NCI-H345 treated with DMSO at 0.1 percent for 48 hours (cell line): ENCODE data around the gene ANKRD9.
"Not testable (repeated sequence)": the region's sequence is repeated elsewhere in the genome, so short reads cannot be mapped to it uniquely, and the experiment has no call there.

Experiments used
- DNase-seq: peaks from one replicate; lab custom pipeline; 2025; ENCODE audit not compliant: unreplicated experiment; lab: John Stamatoyannopoulos, UW

The ANKRD9 gene, protein sequence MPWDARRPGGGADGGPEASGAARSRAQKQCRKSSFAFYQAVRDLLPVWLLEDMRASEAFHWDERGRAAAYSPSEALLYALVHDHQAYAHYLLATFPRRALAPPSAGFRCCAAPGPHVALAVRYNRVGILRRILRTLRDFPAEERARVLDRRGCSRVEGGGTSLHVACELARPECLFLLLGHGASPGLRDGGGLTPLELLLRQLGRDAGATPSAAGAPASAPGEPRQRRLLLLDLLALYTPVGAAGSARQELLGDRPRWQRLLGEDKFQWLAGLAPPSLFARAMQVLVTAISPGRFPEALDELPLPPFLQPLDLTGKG

DNA sequence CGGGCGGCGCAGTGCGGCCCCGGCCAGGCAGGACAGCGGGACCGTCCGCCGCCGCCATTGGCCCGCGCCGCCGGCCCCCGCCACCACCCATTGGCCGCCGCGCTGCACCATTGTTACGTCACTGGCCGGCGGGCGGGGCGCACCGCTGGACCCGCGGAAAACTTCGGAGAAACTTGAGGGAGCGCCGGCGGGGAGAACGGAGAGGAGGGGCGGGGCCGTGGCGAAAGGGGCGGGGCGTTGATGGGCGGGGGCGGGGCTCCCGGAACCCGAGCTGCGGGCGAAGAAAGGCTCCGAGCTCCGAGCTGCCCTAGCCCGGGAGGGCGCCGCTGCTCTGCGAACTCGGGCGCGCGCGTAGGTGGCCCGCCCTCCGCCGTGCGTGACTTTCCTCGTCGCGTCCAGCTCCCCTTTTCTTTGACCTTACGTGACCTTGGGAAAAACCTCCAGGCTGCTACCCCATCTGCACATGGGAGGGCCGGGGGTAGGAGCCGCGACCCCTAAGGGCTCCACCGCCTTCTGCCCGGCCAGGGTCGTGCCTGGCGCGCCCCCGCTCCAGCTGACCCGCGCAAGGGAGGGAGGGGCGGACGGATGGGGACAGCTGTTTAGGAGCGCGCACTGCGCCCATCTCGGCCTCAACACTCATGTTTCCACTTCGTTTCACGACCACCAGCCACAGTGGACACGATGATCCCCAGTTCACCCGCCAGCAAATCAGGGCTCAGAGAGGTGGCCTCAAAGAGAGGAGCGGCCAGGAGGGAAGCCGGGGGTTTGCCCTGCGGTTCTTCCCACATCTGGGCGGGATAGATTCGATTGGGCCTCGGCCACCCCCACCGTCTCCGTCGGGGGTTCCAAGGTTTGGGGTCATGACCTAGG is at the start of gene ANKRD9:
TSS of gene ANKRD9 (minus strand) at position 31 of the 870 bp plus-strand sequence. CDS start 1,887 bp downstream, outside the sequence.
- peak; percentile 74 for DNase-seq

DNA sequence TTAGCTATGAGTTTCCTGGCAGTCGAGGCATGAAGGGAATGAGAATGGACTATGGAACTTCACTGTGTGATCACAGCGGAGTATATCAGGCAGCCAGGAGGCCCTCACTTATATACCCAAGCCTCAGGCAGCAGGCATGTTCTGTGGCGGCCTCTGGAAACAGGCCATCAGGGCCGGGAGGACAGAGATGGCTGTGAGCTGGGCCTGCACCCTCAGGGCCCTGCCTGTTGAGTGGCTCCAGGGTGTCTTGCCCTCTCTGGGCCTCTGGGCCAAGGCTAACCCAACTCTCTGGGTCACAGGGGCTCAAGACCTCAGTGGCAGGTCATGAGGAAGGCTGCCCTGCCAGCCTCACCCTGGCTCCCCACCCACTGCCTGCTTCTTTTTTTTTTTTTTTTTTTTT is 49.0 kb upstream of the ANKRD9 start:
- no peak for DNase-seq

DNA sequence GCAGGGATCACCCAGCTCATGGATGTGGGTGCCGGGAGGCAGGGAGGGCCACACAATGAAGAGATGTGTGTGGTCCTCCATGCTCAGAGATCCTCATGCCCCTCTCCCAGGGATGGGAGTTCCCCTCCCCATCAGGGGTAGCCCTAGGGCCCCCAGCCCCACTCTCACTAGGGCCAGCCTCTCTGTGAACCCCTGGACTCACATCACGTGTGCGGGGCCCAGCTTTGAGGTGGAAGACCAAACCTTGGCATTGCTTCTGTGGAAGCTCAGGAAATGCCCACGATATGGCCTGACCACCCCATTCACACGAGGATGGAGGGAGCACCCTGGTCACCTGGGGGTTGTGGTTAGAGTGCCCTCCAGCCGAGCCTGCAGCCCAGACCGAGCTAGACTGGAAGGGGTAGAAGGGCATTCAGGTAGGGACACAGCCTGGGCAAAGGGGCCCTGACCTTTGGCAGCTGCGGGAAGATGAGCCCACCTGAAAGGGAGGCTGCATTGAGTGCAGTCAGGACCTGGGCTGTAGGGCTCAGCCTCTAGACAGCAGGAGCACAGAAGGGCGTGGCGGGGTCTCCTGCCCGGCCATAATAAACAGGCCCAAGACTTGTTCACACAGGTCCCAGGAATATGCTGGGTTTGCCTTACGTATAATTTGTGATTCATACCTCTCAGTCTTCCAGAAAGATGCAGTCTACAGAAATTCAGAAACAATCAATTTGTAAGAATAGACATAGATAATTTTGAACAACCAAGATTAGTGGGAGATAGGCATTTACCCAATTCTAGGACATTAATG is 48.1 kb upstream of the ANKRD9 start:
- no peak for DNase-seq

DNA sequence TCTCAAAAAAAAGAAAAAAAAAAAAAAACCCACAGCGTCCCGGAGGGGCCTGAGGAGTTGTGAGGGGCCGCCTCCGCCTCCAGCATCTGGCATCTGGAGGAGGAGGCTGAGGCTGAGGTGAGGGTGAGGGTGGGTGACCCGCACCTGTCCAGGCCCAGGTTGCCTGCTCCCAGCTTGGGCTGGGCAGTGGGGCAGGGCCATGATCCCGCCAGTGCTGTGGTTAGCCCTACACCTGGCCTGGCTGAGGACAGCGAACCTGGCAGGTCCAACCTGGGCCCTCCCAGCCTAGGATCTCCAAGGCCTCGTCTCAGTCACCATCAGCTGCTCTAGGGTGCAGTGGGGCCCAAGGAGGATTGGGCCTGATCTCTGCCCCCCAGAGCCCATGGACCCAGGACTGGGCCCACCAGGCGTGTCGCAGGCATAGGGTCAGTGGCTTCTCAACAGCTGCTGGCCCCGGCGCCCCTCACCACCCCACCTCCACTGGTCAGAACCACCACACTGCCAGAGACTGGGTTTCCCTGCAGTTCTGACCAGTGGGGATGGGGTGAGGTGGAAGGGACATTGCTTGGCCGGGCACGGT is 46.6 kb upstream of the ANKRD9 start:
- DNase-seq = no peak

DNA sequence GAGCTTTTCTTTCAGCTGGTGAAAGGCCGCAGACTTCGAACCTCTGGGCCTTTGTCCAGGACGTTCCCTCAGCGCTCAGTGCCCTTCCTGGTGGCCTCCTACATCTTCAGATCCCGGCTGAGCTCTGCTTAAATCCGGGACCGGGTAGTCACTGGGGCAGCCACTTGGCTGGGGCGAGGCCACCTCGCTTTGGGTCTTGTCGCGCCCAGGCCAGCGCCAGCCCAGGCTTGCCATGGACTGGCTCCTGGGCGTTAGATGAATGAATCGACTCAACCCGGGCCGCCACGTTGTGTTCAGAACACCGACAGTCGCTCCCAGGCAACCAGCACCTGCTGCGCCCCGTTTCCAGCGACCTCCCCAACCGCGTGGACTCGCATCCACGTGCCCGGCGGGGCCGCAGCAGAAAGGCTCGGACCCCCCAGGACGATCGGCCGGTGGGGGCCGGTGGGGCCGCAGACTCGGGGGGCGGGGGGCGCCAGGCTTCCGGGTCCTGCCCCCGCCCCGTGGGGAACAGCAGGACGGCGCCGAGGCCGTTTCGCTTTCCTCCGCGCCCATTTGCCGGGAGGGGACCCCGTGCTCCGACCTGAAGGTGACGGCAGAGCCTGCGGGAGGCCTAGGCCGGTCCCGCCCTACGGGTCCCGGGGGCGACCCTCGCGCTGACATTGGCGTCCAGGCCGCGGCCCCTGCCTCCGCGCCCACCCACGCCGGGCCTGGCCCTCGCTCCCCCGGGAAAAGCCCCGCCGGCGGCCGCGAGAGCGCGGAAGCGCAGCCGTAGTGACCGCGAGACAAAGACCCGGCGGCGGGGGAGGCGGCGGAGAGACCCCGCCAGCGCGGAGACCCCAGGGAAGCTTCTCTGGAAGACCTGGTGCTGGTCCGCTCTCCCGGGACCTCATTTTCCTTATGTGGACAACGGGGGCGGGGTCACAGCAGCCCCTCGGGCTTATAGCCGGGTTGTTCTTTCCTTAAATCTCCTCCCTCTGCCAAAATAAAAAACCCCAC is 45.5 kb upstream of the ANKRD9 start:
- DNase-seq = no peak

DNA sequence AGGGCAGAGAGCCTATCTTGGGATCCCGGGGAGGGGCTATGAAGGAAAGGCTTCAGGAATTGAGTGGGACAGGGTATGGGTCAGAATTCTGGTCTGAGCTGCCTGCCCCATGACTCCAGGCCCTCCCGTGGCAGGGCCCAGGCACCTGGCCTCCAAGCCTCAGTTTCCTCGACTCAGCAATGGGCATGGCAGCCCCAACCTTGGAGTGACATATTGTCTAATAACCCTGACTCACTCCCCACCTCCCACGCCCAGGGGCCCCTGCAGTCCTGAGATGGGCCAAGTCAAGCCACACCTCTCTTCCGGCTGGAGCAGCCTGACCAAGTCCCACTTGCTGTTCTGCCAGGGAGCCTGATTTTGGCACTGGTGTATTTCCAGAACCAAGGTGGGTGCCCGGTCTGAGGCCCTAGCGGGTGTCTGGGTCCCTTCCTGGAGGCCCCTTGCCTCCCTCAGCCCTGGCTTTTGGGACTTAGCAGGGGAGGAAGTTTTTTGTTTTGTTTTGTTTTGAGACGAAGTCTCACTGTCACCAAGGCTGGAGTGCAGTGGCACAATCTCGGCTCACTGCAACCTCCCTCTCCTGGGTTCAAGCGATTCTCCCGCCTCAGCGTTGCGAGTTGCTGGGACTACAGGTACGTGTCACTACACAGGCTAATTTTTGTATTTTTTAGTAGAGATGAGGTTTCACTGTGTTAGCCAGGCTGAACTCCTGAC is 42.6 kb upstream of the ANKRD9 start:
- no peak for DNase-seq

DNA sequence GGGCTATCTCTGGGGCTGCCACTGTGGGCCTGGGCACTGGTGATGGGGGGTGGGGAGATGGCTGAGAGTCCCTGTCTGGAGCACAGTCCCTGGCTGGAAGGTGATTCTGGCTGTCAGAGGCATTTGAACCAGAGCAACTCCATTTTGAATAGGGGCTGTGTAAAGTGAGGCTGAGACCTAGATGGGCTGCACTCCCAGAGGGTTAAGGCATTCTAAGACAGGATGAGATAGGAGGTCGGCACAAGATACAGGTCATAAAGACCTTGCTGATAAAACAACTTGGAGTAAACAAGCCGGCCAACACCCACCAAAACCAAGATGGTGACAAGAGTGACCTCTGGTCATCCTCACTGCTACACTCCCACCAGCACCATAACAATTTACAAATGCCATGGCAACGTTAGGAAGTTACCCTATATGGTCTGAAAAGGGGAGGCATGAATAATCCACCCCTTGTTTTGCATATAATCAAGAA is 41.4 kb upstream of the ANKRD9 start:
- DNase-seq = not testable (repeated sequence)

DNA sequence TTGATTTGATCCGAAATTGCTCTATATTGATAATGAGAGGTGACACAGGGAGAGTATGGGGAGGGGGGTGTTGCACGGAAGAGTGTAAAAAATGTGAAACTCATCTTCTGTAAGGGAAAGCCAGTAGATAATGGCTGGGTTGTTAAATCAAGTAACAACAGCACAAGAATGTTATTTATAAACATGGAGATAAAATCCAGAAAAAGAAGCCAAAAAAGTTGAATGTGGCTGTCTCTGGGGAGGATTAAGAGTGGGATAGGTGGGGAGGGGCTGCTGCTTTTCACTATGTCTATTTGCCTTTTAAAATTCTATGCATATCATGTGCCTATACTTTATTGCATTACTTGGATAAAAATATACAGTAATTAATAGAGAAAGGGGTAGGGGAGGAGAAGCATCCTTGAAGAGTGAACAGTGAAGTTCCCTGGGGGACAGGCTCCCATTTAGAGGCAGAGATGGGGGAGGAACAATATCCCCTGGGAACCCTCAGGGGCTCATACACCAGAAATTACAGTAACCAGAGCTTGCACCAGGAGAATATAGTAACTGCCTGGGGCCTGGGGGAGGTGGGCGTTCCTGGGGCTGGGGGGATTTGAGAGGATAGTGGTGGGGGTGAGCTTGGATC is 39.2 kb upstream of the ANKRD9 start:
- no peak for DNase-seq

DNA sequence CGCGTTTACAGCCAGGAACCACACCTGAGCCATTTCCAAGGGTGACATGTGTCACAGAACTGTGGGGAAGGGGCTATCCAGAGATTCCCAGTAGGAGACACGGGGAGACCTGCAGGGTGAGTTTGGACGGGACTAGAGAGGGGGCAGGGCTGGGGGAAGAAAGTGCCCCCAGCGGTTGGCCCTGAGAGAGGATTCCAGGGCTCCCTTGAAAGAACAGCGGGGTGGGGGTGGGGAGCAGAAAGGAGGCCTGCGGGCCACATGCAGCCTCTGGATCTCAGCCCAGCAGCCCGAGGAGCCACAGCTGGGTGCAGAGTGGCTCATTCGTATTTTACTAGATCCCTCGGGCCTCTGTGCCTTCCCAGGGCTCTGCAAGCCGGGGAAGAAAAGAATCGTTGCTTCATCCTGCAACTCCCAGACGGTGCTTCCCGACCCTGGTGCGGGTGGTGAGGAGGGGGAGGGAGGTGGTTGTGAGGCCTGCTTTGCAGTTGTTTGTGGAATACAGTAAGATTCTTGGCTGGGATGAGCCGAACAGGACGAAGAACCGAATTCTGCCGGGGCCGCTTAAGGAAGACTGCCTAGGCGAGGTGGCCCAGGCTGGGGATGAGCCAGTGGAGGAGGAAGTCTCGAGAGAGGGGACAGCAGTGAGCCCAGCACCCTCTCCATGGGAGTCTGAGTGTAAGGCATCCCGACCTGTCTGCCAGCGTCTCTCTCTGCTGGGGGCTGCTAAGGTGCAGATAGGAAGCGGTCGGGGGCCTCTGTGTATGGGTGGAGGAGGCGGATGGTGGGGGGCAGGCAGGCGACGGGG is 36.1 kb upstream of the ANKRD9 start:
- DNase-seq = no peak

DNA sequence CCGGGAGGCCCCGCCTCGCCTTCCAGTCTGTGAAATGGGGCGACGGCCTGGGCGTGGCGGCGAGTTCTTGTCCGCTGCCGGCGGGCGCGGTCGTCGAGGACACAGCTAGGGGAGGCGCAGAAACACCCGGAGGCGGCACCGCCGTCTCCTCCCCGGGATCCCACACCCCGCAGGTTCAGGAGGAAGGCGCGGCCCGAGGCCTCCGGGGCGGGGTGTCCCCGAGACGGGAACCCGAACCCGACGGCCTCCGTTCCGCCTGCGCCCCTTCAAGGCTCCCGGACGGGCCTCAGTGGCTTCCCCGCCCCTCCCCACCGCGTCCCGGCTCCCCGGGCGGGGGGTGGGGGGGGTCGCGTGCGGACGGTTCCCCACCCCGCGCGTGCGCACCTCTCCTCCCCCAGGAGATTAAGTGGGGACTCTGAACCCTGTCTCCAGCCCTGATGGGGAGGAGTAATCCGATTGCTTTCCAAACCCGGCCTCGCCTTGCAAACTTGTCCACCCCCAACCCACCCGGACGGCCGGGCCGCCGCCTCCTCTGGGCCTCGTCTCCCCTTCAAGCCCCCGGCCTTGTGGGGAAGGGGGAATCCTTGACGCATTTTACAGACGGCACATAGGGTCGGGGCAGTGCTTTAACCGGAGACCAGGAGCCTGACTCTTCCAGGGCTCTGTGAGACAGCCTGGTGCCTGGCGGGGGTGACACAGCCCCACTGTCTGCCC is 35.3 kb upstream of the ANKRD9 start:
- no peak for DNase-seq

DNA sequence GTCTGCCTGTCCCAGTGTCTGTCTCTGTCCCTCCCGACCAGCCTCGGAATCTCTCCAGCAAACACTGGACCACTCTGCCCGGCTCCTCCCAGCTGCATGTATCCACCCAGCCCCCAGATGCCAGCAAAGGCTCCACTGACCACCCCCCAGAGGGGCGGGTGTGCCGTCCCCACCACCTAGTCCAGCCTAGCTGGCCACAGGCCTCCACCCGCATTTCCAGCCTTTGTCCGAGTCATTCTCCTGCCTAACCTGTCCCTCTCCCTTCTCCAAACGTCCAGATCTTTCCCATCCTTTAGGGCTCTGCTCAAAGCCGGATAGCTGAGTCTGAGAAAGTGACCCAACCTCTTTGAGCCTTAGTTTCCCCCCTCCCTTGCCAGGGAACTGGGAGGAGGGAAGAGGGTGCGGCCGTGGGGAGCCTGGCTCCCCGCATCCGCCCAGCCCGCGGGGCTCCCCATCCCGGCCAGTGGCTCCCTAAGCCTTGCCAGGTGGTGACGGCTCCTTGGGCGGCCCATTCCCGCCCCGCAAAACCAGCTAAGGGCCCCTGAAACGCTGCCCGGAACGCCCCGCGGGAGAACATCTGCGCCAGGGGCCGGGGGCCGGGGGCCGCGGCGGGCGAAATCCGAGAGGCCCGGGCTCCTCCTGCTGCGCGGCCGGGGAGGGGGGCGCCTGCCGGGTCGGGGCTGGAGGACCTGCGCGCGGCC is 34.6 kb upstream of the ANKRD9 start:
- no peak for DNase-seq

DNA sequence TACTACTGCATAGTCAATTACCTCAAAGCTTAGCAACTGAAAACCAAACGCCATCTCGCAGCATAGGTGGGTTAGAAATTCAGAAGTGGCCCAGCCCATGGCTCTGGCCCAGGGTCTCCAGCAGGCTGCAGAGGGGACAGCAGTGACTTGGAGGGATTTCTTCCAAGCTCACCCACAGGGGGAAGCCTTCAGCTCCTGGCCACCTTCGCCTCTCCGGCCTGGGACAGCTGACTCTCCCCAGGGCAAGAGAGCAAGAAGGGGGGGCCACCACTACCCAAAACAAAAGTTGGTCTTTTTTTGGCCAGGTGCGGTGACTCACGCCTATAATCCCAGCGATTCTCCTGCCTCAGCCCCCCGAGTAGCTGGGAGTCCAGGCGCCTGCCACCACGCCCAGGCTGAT is 32.2 kb upstream of the ANKRD9 start:
- DNase-seq = no peak

DNA sequence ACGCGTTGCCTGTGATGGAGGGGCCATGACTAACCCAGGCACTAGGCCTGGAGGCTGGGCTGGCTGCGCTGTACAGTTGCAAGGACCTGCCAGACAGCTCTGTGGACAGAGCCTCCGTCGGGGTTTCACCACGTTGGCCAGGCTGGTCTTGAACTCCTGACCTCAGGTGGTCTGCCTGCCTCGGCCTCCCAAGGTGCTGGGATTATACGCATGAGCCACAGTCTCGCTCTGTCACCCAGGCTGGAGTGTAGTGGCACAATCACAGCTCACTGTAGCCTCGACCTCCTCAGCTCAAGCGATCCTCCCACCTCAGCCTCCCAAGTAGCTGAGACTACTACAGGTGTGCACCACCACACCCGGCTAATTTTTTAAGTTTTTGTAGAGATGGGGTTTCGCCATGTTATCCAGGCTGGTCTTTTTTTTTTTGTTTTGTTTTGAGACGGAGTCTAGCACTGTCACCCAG is 31.5 kb upstream of the ANKRD9 start:
- DNase-seq = not testable (repeated sequence)

DNA sequence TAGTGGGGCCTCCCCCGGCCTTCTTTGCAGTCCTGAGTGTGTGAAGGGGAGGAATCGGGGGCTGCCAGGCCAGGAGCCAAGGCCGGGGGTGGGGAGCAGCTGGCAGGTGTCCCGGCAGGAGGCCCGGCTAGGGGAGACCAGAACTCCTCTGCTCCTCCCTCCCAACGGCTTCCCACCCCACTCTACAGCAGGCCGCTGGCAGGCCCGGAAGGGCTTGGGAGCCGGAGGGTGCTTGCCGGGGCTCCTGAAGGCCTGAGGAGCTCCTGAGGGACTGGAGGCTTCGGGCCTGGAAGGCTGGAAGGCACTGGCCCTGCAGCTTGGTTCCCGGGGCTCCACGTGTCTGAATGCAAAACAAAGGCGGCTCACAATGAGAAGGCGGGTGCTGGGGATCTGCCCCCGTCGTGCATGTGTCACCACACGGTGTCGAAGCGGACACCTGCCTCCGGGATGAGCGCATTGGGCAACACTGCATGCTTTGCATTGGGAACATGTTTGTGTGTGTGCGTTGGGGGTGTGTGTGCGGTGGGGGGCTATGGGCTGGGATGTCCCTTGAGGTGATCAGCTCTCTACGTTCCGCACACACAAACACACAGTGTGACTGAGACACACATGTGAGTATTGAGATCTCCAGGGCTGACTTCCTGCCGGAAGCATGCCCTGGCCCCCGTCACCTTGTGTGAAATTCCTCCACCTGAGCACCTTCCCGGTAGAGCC is 30.9 kb upstream of the ANKRD9 start:
- DNase-seq = peak; percentile 85

DNA sequence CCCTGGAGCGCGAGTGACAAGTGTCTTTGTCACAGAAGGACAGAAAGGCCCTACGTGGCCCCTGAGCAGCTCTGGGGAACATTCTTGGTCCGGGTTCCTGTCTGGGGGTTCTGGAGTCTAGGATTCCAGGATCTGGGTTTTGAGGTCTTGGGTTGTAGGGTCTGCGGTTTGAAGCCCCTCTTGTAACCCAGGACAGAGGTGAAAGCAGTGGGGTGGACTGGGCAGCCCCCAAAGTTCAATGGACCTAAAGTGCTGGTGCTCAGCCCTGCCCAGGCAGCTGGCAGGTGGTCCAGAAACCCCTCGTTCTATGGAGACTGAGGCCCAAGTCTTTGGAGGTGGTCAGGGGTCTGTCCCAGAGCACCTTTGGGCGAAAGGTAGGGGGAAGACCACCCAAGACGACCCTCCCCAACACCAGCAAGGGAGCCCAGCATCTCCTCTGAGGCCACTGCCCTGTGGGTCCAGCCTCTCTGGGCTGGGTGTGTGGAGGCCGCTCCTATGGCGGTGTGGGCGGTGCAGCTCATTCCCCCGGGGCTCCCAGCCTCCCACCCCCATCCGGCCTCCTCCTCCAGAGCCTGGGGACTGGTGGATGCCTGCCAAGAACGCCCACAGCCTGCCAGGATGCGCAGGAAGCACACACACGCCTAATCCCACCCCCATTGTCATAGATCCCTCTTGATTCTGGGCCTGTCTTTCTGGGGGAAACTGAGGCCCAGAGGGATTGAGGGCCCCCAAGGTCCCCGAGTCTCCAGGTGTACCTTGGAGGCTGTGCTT is 30.2 kb upstream of the ANKRD9 start:
- peak; percentile 85 for DNase-seq
